HepG2 (cell line): ENCODE data around the gene GGPS1. TPM values are rescaled to one million over a fixed set of nuclear protein-coding genes. Genes with fewer than 3 reads are reported as not detected.

ENCODE experiments used
- ATF7-NPFF ChIP-seq: sonication (generic); formaldehyde crosslinking; IDR thresholded peaks from 2 replicates; pipeline ENCODE4 v1.8.1; 2023; ENCODE audit warnings: mild to moderate bottlenecking, low read depth, missing genetic modification reagents, moderate library complexity
- BHLHE40 ChIP-seq: IDR thresholded peaks from 2 replicates; pipeline ENCODE4 v1.6.1; 2011; ENCODE audit warnings: low read length, improper control_type of control experiment
- FOXA3 ChIP-seq: IDR thresholded peaks from 2 replicates; pipeline ENCODE4 v1.6.1; 2016; ENCODE audit warnings: missing genetic modification reagents, missing compliant biosample characterization
- HDAC1 ChIP-seq: sonication (generic); formaldehyde crosslinking; IDR thresholded peaks from 2 replicates; pipeline ENCODE4 v1.5.1; 2020; ENCODE audit warnings: mild to moderate bottlenecking, missing genetic modification reagents
- HOXD1 ChIP-seq: sonication (generic); formaldehyde crosslinking; IDR thresholded peaks from 2 replicates; pipeline ENCODE4 v1.5.0; 2020; ENCODE audit warnings: missing genetic modification reagents
- NKX3-1 ChIP-seq: sonication (generic); formaldehyde crosslinking; IDR thresholded peaks from 2 replicates; pipeline ENCODE4 v1.5.0; 2020; ENCODE audit warnings: missing genetic modification reagents
- PHF8 ChIP-seq: sonication (generic); formaldehyde crosslinking; IDR thresholded peaks from 2 replicates; pipeline ENCODE4 v1.5.0; 2020; ENCODE audit warnings: missing genetic modification reagents
- PRPF4 ChIP-seq: fragments of 200-400 bp; formaldehyde crosslinking; IDR thresholded peaks from 2 replicates; pipeline ENCODE4 v1.6.1; 2016; ENCODE audit warnings: low read length, low read depth; ENCODE audit not compliant: poor library complexity, severe bottlenecking
- RXRB ChIP-seq: IDR thresholded peaks from 2 replicates; pipeline ENCODE4 v1.6.1; 2016; ENCODE audit warnings: borderline replicate concordance, missing genetic modification reagents, missing compliant biosample characterization
- SRSF4 ChIP-seq: fragments of 200-400 bp; formaldehyde crosslinking; IDR thresholded peaks from one replicate; pipeline ENCODE4 v1.6.1; 2018; ENCODE audit warnings: mild to moderate bottlenecking, low read depth, low read length, moderate library complexity; ENCODE audit not compliant: poor library complexity, severe bottlenecking
- TAF15 ChIP-seq: fragments of 200-400 bp; formaldehyde crosslinking; IDR thresholded peaks from one replicate; pipeline ENCODE4 v1.6.1; 2018; ENCODE audit warnings: mild to moderate bottlenecking, low read depth, low read length; ENCODE audit not compliant: poor library complexity, severe bottlenecking
- YEATS2 ChIP-seq: sonication (generic); formaldehyde crosslinking; IDR thresholded peaks from 2 replicates; pipeline ENCODE4 v1.4.0; 2020; ENCODE audit warnings: missing genetic modification reagents, borderline replicate concordance
- ZBTB38 ChIP-seq: sonication (generic); formaldehyde crosslinking; IDR thresholded peaks from 2 replicates; pipeline ENCODE4 v1.5.1; 2020; ENCODE audit warnings: mild to moderate bottlenecking, missing genetic modification reagents
- ZNF382 ChIP-seq: sonication (generic); formaldehyde crosslinking; IDR thresholded peaks from 2 replicates; pipeline ENCODE4 v1.5.0; 2020; ENCODE audit warnings: missing genetic modification reagents, mild to moderate bottlenecking, borderline replicate concordance
- polyA plus RNA-seq, 8 experiments: library from polyadenylated mRNA; depleted of rRNA in 3 of 8; stranded (reverse) in 7 of 8; unstranded in 1 of 8; fragments of >200 nt; fragmentation: Illumina TruSeq in 4 of 8; extraction: Trizol in 4 of 8; gene quantifications; 2 replicates each; pipeline versions ENCODE4 v1.2.1 to v1.2.3, GENCODE V29; 2011 to 2016; ENCODE audit warnings: low read depth in 4 of 8, missing spikeins in 1 of 8, mixed read lengths in 1 of 8; ENCODE audit not compliant: insufficient read depth in 1 of 8
- total RNA-seq, 5 experiments: library from RNA; depleted of rRNA; stranded (reverse); fragments of >200 nt; fragmentation: Illumina TruSeq; extraction: Trizol; gene quantifications; 2 replicates each; pipeline ENCODE4 v1.2.3, GENCODE V29; 2016; ENCODE audit warnings: low read depth in 1 of 5
- TF ChIP-seq, protein P1 (sequence below): sonication (generic); formaldehyde crosslinking; IDR thresholded peaks from 2 replicates; pipeline ENCODE4 v1.5.0; 2020; ENCODE audit warnings: missing genetic modification reagents
- TF ChIP-seq, protein P2 (sequence below): sonication (generic); formaldehyde crosslinking; IDR thresholded peaks from 2 replicates; pipeline ENCODE4 v1.8.0; 2022; ENCODE audit warnings: missing genetic modification reagents, mild to moderate bottlenecking, inconsistent platforms, borderline replicate concordance
- TF ChIP-seq, protein P3 (sequence below): sonication (generic); formaldehyde crosslinking; IDR thresholded peaks from 2 replicates; pipeline ENCODE4 v1.5.1; 2020; ENCODE audit warnings: missing genetic modification reagents, mild to moderate bottlenecking, borderline replicate concordance
- TF ChIP-seq, protein P4 (sequence below): sonication (generic); formaldehyde crosslinking; IDR thresholded peaks from 2 replicates; pipeline ENCODE4 v1.5.1; 2020; ENCODE audit warnings: missing genetic modification reagents, mild to moderate bottlenecking, borderline replicate concordance
- TF ChIP-seq, protein P5 (sequence below): sonication (generic); formaldehyde crosslinking; IDR thresholded peaks from 2 replicates; pipeline ENCODE4 v1.8.1; 2022; ENCODE audit warnings: mild to moderate bottlenecking, missing genetic modification reagents
- TF ChIP-seq, protein P6 (sequence below): sonication (generic); formaldehyde crosslinking; IDR thresholded peaks from 2 replicates; pipeline ENCODE4 v1.9.0; 2021; ENCODE audit warnings: missing genetic modification reagents, borderline replicate concordance

Gene GGPS1
- total and polyA plus RNA-seq, 2 of the 13 experiments (the other 11 are each of a cell fraction or from before 2014, with no cell fraction given), result 28.8 to 42.6 TPM

DNA sequence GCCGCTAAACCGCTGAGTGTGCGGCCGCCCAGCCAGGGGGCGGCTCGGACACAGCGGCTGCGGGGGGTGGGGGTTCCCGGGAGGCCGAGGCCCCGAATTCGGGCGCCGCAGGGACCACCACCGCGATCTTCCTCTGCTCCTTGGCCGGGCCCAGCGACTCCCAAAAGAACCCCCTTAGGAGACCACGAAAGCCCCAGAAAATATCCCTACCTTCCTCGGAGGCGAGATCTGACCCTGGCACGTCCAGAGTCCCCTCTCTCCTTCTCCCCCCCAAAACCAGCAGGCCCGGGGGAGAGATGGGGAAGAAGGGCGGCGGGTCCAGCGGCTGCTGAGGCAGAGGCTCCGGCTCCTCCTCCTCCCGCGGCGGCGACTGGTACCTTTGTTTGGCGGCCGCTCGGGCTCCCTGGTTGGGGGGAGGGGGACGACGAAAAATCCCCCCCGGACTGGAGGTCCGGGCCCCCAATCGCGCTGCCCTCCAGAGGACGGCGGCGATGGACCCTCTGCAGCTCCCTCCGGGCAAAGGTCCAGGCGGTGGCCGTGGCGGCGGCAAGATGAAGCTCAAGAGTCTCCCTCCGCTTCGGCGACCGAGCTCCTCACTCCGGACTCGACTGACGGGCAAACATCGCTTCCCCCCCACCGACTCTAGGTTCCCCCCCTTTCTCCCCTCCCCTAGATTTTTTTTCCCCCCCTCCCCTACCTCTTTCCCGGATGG lies 655 bp upstream of the GGPS1 start, which contains the start of gene ARID4B (continued):
- TF ChIP-seq, protein P1, sequence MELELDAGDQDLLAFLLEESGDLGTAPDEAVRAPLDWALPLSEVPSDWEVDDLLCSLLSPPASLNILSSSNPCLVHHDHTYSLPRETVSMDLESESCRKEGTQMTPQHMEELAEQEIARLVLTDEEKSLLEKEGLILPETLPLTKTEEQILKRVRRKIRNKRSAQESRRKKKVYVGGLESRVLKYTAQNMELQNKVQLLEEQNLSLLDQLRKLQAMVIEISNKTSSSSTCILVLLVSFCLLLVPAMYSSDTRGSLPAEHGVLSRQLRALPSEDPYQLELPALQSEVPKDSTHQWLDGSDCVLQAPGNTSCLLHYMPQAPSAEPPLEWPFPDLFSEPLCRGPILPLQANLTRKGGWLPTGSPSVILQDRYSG (CRISPR knock-in tag), result no peak
- TF ChIP-seq, protein P2, sequence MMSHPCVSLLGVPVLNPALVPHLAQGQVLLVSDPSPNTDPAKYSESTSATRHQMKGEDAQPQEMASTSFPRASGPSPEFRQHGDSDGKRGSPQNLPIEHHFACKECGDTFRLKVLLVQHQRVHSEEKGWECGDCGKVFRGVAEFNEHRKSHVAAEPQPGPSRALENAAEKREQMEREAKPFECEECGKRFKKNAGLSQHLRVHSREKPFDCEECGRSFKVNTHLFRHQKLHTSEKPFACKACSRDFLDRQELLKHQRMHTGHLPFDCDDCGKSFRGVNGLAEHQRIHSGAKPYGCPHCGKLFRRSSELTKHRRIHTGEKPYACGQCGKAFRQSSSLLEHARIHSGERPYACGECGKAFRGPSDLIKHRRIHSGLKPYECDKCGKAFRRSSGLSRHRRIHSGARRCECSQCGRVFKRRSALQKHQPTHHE (CRISPR knock-in tag), result no peak
- TF ChIP-seq ZNF382 (CRISPR knock-in tag) (no peak), YEATS2 (CRISPR knock-in tag) (no peak), ATF7-NPFF (peak; percentile 67), RXRB (CRISPR knock-in tag) (no peak), PRPF4 (no peak), TAF15 (no peak), ZBTB38 (CRISPR knock-in tag) (no peak), SRSF4 (no peak), NKX3-1 (CRISPR knock-in tag) (no peak), BHLHE40 (no peak), PHF8 (CRISPR knock-in tag) (peak; percentile 68), FOXA3 (CRISPR knock-in tag) (peak; percentile 30; the same call in 1 of the 2 replicates), HDAC1 (peak; percentile 48), HOXD1 (CRISPR knock-in tag) (peak; percentile 79; the same call in 1 of the 2 replicates)
- TF ChIP-seq, protein P3, sequence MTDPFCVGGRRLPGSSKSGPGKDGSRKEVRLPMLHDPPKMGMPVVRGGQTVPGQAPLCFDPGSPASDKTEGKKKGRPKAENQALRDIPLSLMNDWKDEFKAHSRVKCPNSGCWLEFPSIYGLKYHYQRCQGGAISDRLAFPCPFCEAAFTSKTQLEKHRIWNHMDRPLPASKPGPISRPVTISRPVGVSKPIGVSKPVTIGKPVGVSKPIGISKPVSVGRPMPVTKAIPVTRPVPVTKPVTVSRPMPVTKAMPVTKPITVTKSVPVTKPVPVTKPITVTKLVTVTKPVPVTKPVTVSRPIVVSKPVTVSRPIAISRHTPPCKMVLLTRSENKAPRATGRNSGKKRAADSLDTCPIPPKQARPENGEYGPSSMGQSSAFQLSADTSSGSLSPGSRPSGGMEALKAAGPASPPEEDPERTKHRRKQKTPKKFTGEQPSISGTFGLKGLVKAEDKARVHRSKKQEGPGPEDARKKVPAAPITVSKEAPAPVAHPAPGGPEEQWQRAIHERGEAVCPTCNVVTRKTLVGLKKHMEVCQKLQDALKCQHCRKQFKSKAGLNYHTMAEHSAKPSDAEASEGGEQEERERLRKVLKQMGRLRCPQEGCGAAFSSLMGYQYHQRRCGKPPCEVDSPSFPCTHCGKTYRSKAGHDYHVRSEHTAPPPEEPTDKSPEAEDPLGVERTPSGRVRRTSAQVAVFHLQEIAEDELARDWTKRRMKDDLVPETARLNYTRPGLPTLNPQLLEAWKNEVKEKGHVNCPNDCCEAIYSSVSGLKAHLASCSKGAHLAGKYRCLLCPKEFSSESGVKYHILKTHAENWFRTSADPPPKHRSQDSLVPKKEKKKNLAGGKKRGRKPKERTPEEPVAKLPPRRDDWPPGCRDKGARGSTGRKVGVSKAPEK (CRISPR knock-in tag), result no peak
- TF ChIP-seq, protein P4, sequence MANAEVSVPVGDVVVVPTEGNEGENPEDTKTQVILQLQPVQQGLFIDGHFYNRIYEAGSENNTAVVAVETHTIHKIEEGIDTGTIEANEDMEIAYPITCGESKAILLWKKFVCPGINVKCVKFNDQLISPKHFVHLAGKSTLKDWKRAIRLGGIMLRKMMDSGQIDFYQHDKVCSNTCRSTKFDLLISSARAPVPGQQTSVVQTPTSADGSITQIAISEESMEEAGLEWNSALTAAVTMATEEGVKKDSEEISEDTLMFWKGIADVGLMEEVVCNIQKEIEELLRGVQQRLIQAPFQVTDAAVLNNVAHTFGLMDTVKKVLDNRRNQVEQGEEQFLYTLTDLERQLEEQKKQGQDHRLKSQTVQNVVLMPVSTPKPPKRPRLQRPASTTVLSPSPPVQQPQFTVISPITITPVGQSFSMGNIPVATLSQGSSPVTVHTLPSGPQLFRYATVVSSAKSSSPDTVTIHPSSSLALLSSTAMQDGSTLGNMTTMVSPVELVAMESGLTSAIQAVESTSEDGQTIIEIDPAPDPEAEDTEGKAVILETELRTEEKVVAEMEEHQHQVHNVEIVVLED (CRISPR knock-in tag), result no peak
- TF ChIP-seq, protein P5, sequence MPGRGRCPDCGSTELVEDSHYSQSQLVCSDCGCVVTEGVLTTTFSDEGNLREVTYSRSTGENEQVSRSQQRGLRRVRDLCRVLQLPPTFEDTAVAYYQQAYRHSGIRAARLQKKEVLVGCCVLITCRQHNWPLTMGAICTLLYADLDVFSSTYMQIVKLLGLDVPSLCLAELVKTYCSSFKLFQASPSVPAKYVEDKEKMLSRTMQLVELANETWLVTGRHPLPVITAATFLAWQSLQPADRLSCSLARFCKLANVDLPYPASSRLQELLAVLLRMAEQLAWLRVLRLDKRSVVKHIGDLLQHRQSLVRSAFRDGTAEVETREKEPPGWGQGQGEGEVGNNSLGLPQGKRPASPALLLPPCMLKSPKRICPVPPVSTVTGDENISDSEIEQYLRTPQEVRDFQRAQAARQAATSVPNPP (CRISPR knock-in tag), result no peak
- TF ChIP-seq, protein P6, sequence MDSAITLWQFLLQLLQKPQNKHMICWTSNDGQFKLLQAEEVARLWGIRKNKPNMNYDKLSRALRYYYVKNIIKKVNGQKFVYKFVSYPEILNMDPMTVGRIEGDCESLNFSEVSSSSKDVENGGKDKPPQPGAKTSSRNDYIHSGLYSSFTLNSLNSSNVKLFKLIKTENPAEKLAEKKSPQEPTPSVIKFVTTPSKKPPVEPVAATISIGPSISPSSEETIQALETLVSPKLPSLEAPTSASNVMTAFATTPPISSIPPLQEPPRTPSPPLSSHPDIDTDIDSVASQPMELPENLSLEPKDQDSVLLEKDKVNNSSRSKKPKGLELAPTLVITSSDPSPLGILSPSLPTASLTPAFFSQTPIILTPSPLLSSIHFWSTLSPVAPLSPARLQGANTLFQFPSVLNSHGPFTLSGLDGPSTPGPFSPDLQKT (CRISPR knock-in tag), result no peak
